Neural cell (in vitro differentiated cells): ENCODE data around the gene RCOR3.

Source experiments
- CTCF ChIP-seq: fragments of 450-650 bp; IDR thresholded peaks from 2 replicates; pipeline ENCODE4 v1.5.1; 2014; ENCODE audit warnings: antibody characterized with exemption, mild to moderate bottlenecking, moderate library complexity; ENCODE audit not compliant: poor library complexity, severe bottlenecking
- MXI1 ChIP-seq: fragments of 450-650 bp; conservative IDR thresholded peaks from 2 replicates; pipeline ENCODE4 v1.6.1; 2014; ENCODE audit warnings: antibody characterized with exemption, mild to moderate bottlenecking; ENCODE audit not compliant: poor library complexity, severe bottlenecking
- RAD21 ChIP-seq: fragments of 450-650 bp; conservative IDR thresholded peaks from 2 replicates; pipeline ENCODE4 v1.6.1; 2014; ENCODE audit warnings: antibody characterized with exemption, mild to moderate bottlenecking, moderate library complexity

DNA sequence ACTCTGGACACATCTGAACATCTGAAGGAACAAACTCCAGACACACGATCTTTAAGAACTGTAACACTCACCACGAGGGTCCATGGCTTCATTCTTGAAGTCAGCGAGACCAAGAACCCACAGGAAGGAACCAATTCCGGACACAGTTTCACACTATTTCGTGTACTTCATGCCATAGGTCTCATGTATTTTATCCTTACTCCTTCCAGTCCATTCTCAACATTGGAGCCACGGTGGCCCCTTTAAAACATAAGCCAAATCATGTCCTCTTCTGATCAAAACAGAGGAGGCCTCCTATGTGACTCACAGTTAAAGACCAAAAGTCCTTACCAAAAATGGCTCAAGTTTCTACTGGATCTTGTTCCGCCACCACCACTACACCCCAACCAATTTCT is 29.8 kb upstream of the RCOR3 start:
- TF ChIP-seq CTCF, result no peak
- no peak for TF ChIP-seq RAD21
- no peak for TF ChIP-seq MXI1
